Measurements from ENCODE around the gene KSR2.

GRCh38 chr12:117861691-117862090, 107.1 kb downstream of the KSR2 start:
- TF ChIP-seq CTCF (IDR thresholded peaks at IDR 0.05; ENCODE audit: extremely low read depth in 1 of 2, insufficient read depth in 1 of 2, low read depth in 1 of 2, low read length in 2 of 2) (no peak), EZH2 (IDR thresholded peaks at IDR 0.05; ENCODE audit: borderline replicate concordance, low read depth, low read length, severe bottlenecking) (no peak), POLR2AphosphoS5 (IDR thresholded peaks at IDR 0.05; ENCODE audit: insufficient read depth, low read depth, low read length) (no peak), POLR2A (IDR thresholded peaks at IDR 0.05; ENCODE audit: low read depth, low read length) (no peak), MAX (IDR thresholded peaks at IDR 0.05; ENCODE audit: insufficient read depth, insufficient read length) (no peak), GATA2 (IDR thresholded peaks at IDR 0.05; ENCODE audit: insufficient read depth, insufficient read length, low read depth, low read length) (no peak), FOS (IDR thresholded peaks at IDR 0.05; ENCODE audit: borderline replicate concordance, insufficient read depth, low read length) (no peak), JUN (IDR thresholded peaks at IDR 0.05; ENCODE audit: borderline replicate concordance, insufficient read depth, insufficient read length, low read depth) (no peak)

All from endothelial cell of umbilical vein (primary cell).